Adipocyte (in vitro differentiated cells): ENCODE data around the gene TMEM247.

Experiments
- DNase-seq: peaks from one replicate; pipeline ENCODE4 v3.0.0-alpha.2; 2015; ENCODE audit warnings: low read depth
- H3K27me3 ChIP-seq: replicated peaks from 2 replicates; pipeline ENCODE4 v1.7.0; 2013; ENCODE audit warnings: mild to moderate bottlenecking, low read length, moderate library complexity; ENCODE audit not compliant: control insufficient read depth, insufficient read depth
- H3K36me3 ChIP-seq: 2 replicates; pipeline ENCODE4 v1.7.0; 2013; ENCODE audit warnings: low read length, mild to moderate bottlenecking, moderate library complexity; ENCODE audit not compliant: control insufficient read depth, insufficient read depth, severe bottlenecking
- H3K4me1 ChIP-seq: 2 replicates; pipeline ENCODE4 v1.7.0; 2013; ENCODE audit warnings: mild to moderate bottlenecking, low read length, moderate library complexity; ENCODE audit not compliant: control insufficient read depth, insufficient read depth
- H3K4me3 ChIP-seq: 2 replicates; pipeline ENCODE4 v1.7.0; 2013; ENCODE audit warnings: mild to moderate bottlenecking, low read length, moderate library complexity
- H3K9ac ChIP-seq: 2 replicates; pipeline ENCODE4 v1.7.0; 2013; ENCODE audit warnings: mild to moderate bottlenecking, low read length, moderate library complexity
- H3K9me3 ChIP-seq: 2 replicates; pipeline ENCODE4 v1.7.0; 2013; ENCODE audit warnings: mild to moderate bottlenecking, low read length, moderate library complexity; ENCODE audit not compliant: control insufficient read depth

The TMEM247 gene

GRCh38 chr2:46492301-46492700 lies 12.9 kb downstream of the TMEM247 start:
- H3K9me3 ChIP-seq: no peaks in the 10 kb centered on the region
- H3K4me1 ChIP-seq: peaks cover 34% of the 10 kb centered on the region
- H3K27me3 ChIP-seq: no peaks in the 10 kb centered on the region
- no peak overlapping the region for H3K4me3 ChIP-seq
- no peak overlapping the region for H3K9ac ChIP-seq
- DNase-seq: no peak
- no peaks in the 10 kb centered on the region for H3K36me3 ChIP-seq

- Histone ChIP-seq H3K27me3 (peaks cover 2% of the 10 kb centered on the region), H3K4me3 (no peak overlapping the region), H3K4me1 (peaks cover 23% of the 10 kb centered on the region), H3K9me3 (no peaks in the 10 kb centered on the region), H3K9ac (no peak overlapping the region), H3K36me3 (no peaks in the 10 kb centered on the region)
- peak; percentile 72 for DNase-seq
These were observed 14.0 kb downstream of the TMEM247 start for GRCh38 chr2:46493241-46493970.

- Histone ChIP-seq H3K9ac (no peak overlapping the region), H3K4me3 (no peak overlapping the region), H3K36me3 (no peaks in the 10 kb centered on the region), H3K4me1 (peaks cover 22% of the 10 kb centered on the region), H3K27me3 (peaks cover 2% of the 10 kb centered on the region), H3K9me3 (no peaks in the 10 kb centered on the region)
- no peak for DNase-seq
These were observed 14.5 kb downstream of the TMEM247 start for GRCh38 chr2:46493971-46494250.

GRCh38 chr2:46494596-46494995 lies 15.2 kb downstream of the TMEM247 start:
- peaks cover 2% of the 10 kb centered on the region for H3K27me3 ChIP-seq
- no peak overlapping the region for H3K9ac ChIP-seq
- no peaks in the 10 kb centered on the region for H3K9me3 ChIP-seq
- H3K4me3 ChIP-seq: no peak overlapping the region
- DNase-seq: no peak
- peaks cover 21% of the 10 kb centered on the region for H3K4me1 ChIP-seq
- no peaks in the 10 kb centered on the region for H3K36me3 ChIP-seq

GRCh38 chr2:46495231-46496030 lies 16.1 kb downstream of the TMEM247 start:
- H3K36me3 ChIP-seq: no peaks in the 10 kb centered on the region
- no peaks in the 10 kb centered on the region for H3K9me3 ChIP-seq
- DNase-seq: peak; percentile 38
- peaks cover 2% of the 10 kb centered on the region for H3K27me3 ChIP-seq
- H3K9ac ChIP-seq: no peak overlapping the region
- no peak overlapping the region for H3K4me3 ChIP-seq
- peaks cover 13% of the 10 kb centered on the region for H3K4me1 ChIP-seq

GRCh38 chr2:46497766-46498165 lies 18.4 kb downstream of the TMEM247 start:
- Histone ChIP-seq H3K27me3 (peaks cover 2% of the 10 kb centered on the region), H3K36me3 (no peaks in the 10 kb centered on the region), H3K4me3 (no peak overlapping the region), H3K4me1 (peaks cover 3% of the 10 kb centered on the region), H3K9me3 (no peaks in the 10 kb centered on the region), H3K9ac (no peak overlapping the region)
- no peak for DNase-seq

- H3K4me1 ChIP-seq: peaks cover 3% of the 10 kb centered on the region
- H3K4me3 ChIP-seq: no peak overlapping the region
- H3K9me3 ChIP-seq: no peaks in the 10 kb centered on the region
- no peak for DNase-seq
- H3K27me3 ChIP-seq: peaks cover 7% of the 10 kb centered on the region
- no peaks in the 10 kb centered on the region for H3K36me3 ChIP-seq
- H3K9ac ChIP-seq: no peak overlapping the region
These were observed 19.3 kb downstream of the TMEM247 start for GRCh38 chr2:46498681-46499080.

GRCh38 chr2:46499392-46499785 lies 20.0 kb downstream of the TMEM247 start:
- no peaks in the 10 kb centered on the region for H3K9me3 ChIP-seq
- no peaks in the 10 kb centered on the region for H3K36me3 ChIP-seq
- H3K4me1 ChIP-seq: peaks cover 3% of the 10 kb centered on the region
- no peak for DNase-seq
- peak overlapping the region; percentile 85 for H3K9ac ChIP-seq
- H3K27me3 ChIP-seq: peaks cover 7% of the 10 kb centered on the region
- peak overlapping the region; percentile 93 for H3K4me3 ChIP-seq

GRCh38 chr2:46500801-46501200 lies 21.4 kb downstream of the TMEM247 start:
- peaks cover 7% of the 10 kb centered on the region for H3K27me3 ChIP-seq
- no peak for DNase-seq

GRCh38 chr2:46502291-46502885 lies 23.0 kb downstream of the TMEM247 start:
- Histone ChIP-seq H3K9me3 (no peaks in the 10 kb centered on the region), H3K4me3 (no peak overlapping the region), H3K36me3 (no peaks in the 10 kb centered on the region), H3K27me3 (peaks cover 13% of the 10 kb centered on the region), H3K4me1 (peaks cover 3% of the 10 kb centered on the region), H3K9ac (no peak overlapping the region)
- no peak for DNase-seq

More at GRCh38 chr2:46500801-46501200, 21.4 kb downstream of the TMEM247 start:
- H3K9me3 ChIP-seq: no peaks in the 10 kb centered on the region
- no peak overlapping the region for H3K9ac ChIP-seq
- H3K36me3 ChIP-seq: no peaks in the 10 kb centered on the region
- peaks cover 3% of the 10 kb centered on the region for H3K4me1 ChIP-seq
- peak overlapping the region; percentile 93 for H3K4me3 ChIP-seq

GRCh38 chr2:46503686-46504085 lies 24.3 kb downstream of the TMEM247 start:
- no peaks in the 10 kb centered on the region for H3K9me3 ChIP-seq
- no peak for DNase-seq
- H3K9ac ChIP-seq: no peak overlapping the region
- H3K36me3 ChIP-seq: no peaks in the 10 kb centered on the region
- peaks cover 3% of the 10 kb centered on the region for H3K4me1 ChIP-seq
- peaks cover 12% of the 10 kb centered on the region for H3K27me3 ChIP-seq
- H3K4me3 ChIP-seq: no peak overlapping the region
